ENCODE measurements around the gene LRRC1.
A peak's percentile ranks its signal among the peaks of the same experiment; 100 is the strongest.

The LRRC1 gene

DNA sequence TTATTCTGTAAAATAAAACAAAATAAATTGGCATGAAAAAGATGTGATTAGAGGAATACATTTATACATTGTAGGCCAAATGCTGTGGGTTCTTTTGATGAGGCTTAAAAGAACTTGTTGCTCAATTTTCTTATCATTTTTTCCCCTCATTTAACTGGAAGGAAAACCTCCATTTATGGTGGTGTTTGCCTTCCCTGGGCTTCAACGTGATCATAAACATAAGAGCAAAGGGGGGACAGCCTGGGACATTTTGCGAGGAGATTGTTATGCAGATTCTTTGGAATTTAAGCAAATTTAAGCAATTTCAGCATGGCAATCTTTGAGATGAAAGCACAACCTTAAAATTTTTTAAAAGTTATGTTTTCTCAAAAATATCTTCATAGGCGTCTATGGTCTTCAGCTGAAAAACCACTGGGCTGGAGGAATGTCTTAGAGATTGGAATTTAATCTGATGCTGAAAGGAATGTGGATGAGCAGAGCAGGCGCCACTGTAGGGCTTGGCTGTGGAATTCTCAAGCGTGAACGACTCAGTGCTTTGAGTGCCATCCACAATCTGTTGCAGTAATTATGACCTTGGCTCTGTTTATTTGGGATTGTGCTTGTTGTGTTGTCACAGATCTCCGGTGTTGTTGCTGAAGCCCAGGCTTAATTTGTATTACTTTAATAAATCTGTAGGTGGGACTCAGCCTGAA is 167.0 kb downstream of the LRRC1 start:
- TF ChIP-seq TOX (CRISPR knock-in tag; IDR thresholded peaks at IDR 0.05; ENCODE audit: borderline replicate concordance) (no peak), OSR1 (CRISPR knock-in tag; IDR thresholded peaks at IDR 0.05) (no peak), ESRRG (CRISPR knock-in tag; IDR thresholded peaks at IDR 0.05) (no peak), ZFP3 (CRISPR knock-in tag; IDR thresholded peaks at IDR 0.05) (no peak), CSDC2 (CRISPR knock-in tag; IDR thresholded peaks at IDR 0.05) (no peak), SNAI2 (CRISPR knock-in tag; IDR thresholded peaks at IDR 0.05) (no peak), CSRNP3 (CRISPR knock-in tag; IDR thresholded peaks at IDR 0.05) (no peak), ZC3H10 (CRISPR knock-in tag; IDR thresholded peaks at IDR 0.05) (no peak), PATZ1 (CRISPR knock-in tag; IDR thresholded peaks at IDR 0.05; ENCODE audit: borderline replicate concordance) (no peak), PPARA (CRISPR knock-in tag; IDR thresholded peaks at IDR 0.05; ENCODE audit: borderline replicate concordance) (no peak), TCF4 (CRISPR knock-in tag; IDR thresholded peaks at IDR 0.05; ENCODE audit: borderline replicate concordance) (no peak), ZNF70 (CRISPR knock-in tag; IDR thresholded peaks at IDR 0.05) (no peak), ZNF565 (CRISPR knock-in tag; conservative IDR thresholded peaks at IDR 0.05; ENCODE audit: low read depth) (no peak), RARB (CRISPR knock-in tag; IDR thresholded peaks at IDR 0.05) (no peak), TSHZ2 (CRISPR knock-in tag; IDR thresholded peaks at IDR 0.05) (no peak), ZNF8 (CRISPR knock-in tag; IDR thresholded peaks at IDR 0.05) (no peak), ARNTL (CRISPR knock-in tag; IDR thresholded peaks at IDR 0.05; ENCODE audit: borderline replicate concordance, low read depth) (no peak)
- TF ChIP-seq, protein P1, sequence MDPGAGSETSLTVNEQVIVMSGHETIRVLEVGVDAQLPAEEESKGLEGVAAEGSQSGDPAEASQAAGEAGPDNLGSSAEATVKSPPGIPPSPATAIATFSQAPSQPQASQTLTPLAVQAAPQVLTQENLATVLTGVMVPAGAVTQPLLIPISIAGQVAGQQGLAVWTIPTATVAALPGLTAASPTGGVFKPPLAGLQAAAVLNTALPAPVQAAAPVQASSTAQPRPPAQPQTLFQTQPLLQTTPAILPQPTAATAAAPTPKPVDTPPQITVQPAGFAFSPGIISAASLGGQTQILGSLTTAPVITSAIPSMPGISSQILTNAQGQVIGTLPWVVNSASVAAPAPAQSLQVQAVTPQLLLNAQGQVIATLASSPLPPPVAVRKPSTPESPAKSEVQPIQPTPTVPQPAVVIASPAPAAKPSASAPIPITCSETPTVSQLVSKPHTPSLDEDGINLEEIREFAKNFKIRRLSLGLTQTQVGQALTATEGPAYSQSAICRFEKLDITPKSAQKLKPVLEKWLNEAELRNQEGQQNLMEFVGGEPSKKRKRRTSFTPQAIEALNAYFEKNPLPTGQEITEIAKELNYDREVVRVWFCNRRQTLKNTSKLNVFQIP (CRISPR knock-in tag; IDR thresholded peaks at IDR 0.05; ENCODE audit: borderline replicate concordance, low read depth): no peak
- ATAC-seq: peak; percentile 49; the same call in 1 of the 3 replicates

DNA sequence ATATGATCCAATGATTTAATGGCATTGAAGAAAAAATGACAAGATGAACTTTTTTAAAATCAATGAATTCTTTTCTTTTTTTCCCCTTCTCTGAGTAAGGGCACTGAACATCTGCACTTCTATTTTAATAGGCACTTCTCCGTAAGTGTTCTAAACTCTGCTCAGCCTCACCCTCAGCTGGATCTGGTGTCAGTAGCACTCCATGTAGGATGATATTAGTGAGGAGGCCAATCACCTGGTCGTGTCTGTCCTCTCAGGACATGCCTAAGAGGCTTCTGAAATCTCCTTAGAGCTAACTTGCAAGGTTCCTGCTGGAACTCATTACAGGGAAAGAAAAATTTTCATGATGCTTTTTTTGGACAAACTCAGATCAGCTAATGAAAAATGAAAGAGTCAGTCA is 167.8 kb downstream of the LRRC1 start:
- ATAC-seq: no peak
- TF ChIP-seq PPARA (CRISPR knock-in tag; IDR thresholded peaks at IDR 0.05; ENCODE audit: borderline replicate concordance): no peak
- TF ChIP-seq OSR1 (CRISPR knock-in tag; IDR thresholded peaks at IDR 0.05): no peak
- TF ChIP-seq SNAI2 (CRISPR knock-in tag; IDR thresholded peaks at IDR 0.05): no peak
- TF ChIP-seq ZNF70 (CRISPR knock-in tag; IDR thresholded peaks at IDR 0.05): no peak
- no peak for TF ChIP-seq ZFP30 (CRISPR knock-in tag; IDR thresholded peaks at IDR 0.05)
- TF ChIP-seq BACH2 (CRISPR knock-in tag; IDR thresholded peaks at IDR 0.05; ENCODE audit: borderline replicate concordance): no peak
- no peak for TF ChIP-seq ESRRG (CRISPR knock-in tag; IDR thresholded peaks at IDR 0.05)
- TF ChIP-seq, protein P2, sequence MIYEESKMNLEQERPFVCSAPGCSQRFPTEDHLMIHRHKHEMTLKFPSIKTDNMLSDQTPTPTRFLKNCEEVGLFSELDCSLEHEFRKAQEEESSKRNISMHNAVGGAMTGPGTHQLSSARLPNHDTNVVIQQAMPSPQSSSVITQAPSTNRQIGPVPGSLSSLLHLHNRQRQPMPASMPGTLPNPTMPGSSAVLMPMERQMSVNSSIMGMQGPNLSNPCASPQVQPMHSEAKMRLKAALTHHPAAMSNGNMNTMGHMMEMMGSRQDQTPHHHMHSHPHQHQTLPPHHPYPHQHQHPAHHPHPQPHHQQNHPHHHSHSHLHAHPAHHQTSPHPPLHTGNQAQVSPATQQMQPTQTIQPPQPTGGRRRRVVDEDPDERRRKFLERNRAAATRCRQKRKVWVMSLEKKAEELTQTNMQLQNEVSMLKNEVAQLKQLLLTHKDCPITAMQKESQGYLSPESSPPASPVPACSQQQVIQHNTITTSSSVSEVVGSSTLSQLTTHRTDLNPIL (CRISPR knock-in tag; IDR thresholded peaks at IDR 0.05; ENCODE audit: low read depth): no peak
- TF ChIP-seq TOX (CRISPR knock-in tag; IDR thresholded peaks at IDR 0.05; ENCODE audit: borderline replicate concordance): no peak
- TF ChIP-seq ZFP3 (CRISPR knock-in tag; IDR thresholded peaks at IDR 0.05): no peak
- TF ChIP-seq ZNF8 (CRISPR knock-in tag; IDR thresholded peaks at IDR 0.05): no peak
